NCI-H2227 (cell line): ENCODE results near the gene RAP1GAP.

Experiments
- DNase-seq: peaks from one replicate; lab custom pipeline; 2025; ENCODE audit not compliant: unreplicated experiment; lab: John Stamatoyannopoulos, UW

Gene RAP1GAP

GRCh38 chr1:21663248-21663950 lies 5.8 kb downstream of the RAP1GAP start:
- DNase-seq: no peak

GRCh38 chr1:21662426-21663247 lies 6.5 kb downstream of the RAP1GAP start:
- DNase-seq: peak; percentile 51

GRCh38 chr1:21661886-21662285 lies 7.3 kb downstream of the RAP1GAP start:
- DNase-seq: peak; percentile 60

GRCh38 chr1:21659924-21660326 lies 9.2 kb downstream of the RAP1GAP start:
- DNase-seq: no peak

GRCh38 chr1:21659099-21659923 lies 9.8 kb downstream of the RAP1GAP start:
- DNase-seq: peak; percentile 87

- DNase-seq: no peak
Observed at GRCh38 chr1:21657456-21658190, 11.5 kb downstream of the RAP1GAP start.

- peak; percentile 29 for DNase-seq
Observed at GRCh38 chr1:21655748-21656147, 13.4 kb downstream of the RAP1GAP start.

- DNase-seq: no peak
Observed at GRCh38 chr1:21655259-21655658, 13.9 kb downstream of the RAP1GAP start.

- DNase-seq: no peak
Observed at GRCh38 chr1:21654209-21654608, 14.9 kb downstream of the RAP1GAP start.

- no peak for DNase-seq
Observed at GRCh38 chr1:21653744-21654100, 15.4 kb downstream of the RAP1GAP start.

- DNase-seq: peak; percentile 30
Observed at GRCh38 chr1:21652937-21653743, 16.0 kb downstream of the RAP1GAP start.

- peak; percentile 66 for DNase-seq
Observed at GRCh38 chr1:21652101-21652936, 16.8 kb downstream of the RAP1GAP start.

- DNase-seq: peak; percentile 86
Observed at GRCh38 chr1:21651214-21652042, 17.7 kb downstream of the RAP1GAP start.

- no peak for DNase-seq
Observed at GRCh38 chr1:21650400-21650799, 18.8 kb downstream of the RAP1GAP start.

- DNase-seq: no peak
Observed at GRCh38 chr1:21649315-21649714, 19.8 kb downstream of the RAP1GAP start.

GRCh38 chr1:21648791-21649190 lies 20.4 kb downstream of the RAP1GAP start:
- no peak for DNase-seq

GRCh38 chr1:21648352-21648730 lies 20.8 kb downstream of the RAP1GAP start:
- DNase-seq: no peak
